Thymus (tissue), 11 donors: ENCODE measurements around the gene YPEL1. TPM values are rescaled to one million over a fixed set of nuclear protein-coding genes. Genes with fewer than 3 reads are reported as not detected.
"Not testable (repeated sequence)": the region's sequence is repeated elsewhere in the genome, so short reads cannot be mapped to it uniquely, and the experiment has no call there.

ENCODE experiments used
- DNase-seq, 9 donors: peaks; one replicate each; pipeline ENCODE4 v3.0.0-alpha.2; 2013; ENCODE audit warnings: low spot score in 9 of 9, low read depth in 6 of 9, missing footprints in 1 of 9
- H3K27ac ChIP-seq, 2 donors: one replicate each; pipeline ENCODE4 v1.5.1; 2013; ENCODE audit warnings: control low read depth in 1 of 2, low read depth in 1 of 2, low read length in 1 of 2, mild to moderate bottlenecking in 1 of 2, moderate library complexity in 1 of 2
- H3K27me3 ChIP-seq, 2 donors: one replicate each; pipeline ENCODE4 v1.5.1; 2013; ENCODE audit warnings: low read length in 1 of 2; ENCODE audit not compliant: control insufficient read depth in 2 of 2, insufficient read depth in 1 of 2
- H3K36me3 ChIP-seq, 2 donors: one replicate each; pipeline ENCODE4 v1.5.1; 2013; ENCODE audit warnings: low read length in 1 of 2, mild to moderate bottlenecking in 1 of 2, moderate library complexity in 1 of 2; ENCODE audit not compliant: control insufficient read depth in 2 of 2, insufficient read depth in 2 of 2
- H3K4me1 ChIP-seq, 2 donors: one replicate each; pipeline ENCODE4 v1.5.1; 2013; ENCODE audit warnings: low read length in 2 of 2; ENCODE audit not compliant: control insufficient read depth in 2 of 2, insufficient read depth in 2 of 2
- H3K4me3 ChIP-seq, 2 donors: one replicate each; pipeline ENCODE4 v1.5.1; 2013; ENCODE audit warnings: low read length in 2 of 2, control low read depth in 1 of 2, mild to moderate bottlenecking in 1 of 2
- H3K9me3 ChIP-seq, 2 donors: one replicate each; pipeline ENCODE4 v1.5.1; 2013; ENCODE audit warnings: low read length in 1 of 2, mild to moderate bottlenecking in 1 of 2; ENCODE audit not compliant: control insufficient read depth in 2 of 2, insufficient read depth in 1 of 2
- WGBS: extraction: QIAGEN DNeasy Blood & Tissue Kit; methylation state at CpG from one replicate; pipeline ENCODE4 v1.1.7; 2013; 5-methylcytosine and 5-hydroxymethylcytosine counted together
- polyA plus RNA-seq: library from polyadenylated mRNA; stranded (reverse); fragments of 200-250 nt; gene quantifications from one replicate; pipeline ENCODE4 v1.2.3, GENCODE V29; 2013
- total RNA-seq: library from RNA; stranded (reverse); fragments of 120-200 nt; gene quantifications from one replicate; pipeline ENCODE4 v1.2.4, GENCODE V29; 2013
- donor health status: healthy.

Gene YPEL1
- total and polyA plus RNA-seq, 2 donors = 9.1 to 14.2 TPM

- Histone ChIP-seq H3K27me3 (no peaks in the 10 kb centered on the region), H3K9me3 (no peaks in the 10 kb centered on the region), H3K36me3 (peaks cover 6 to 9% of the 10 kb centered on the region in 2 donors), H3K27ac (no peak overlapping the region), H3K4me3 (no peak overlapping the region), H3K4me1 (peaks cover 0 to 8% of the 10 kb centered on the region in 2 donors)
- WGBS = 96% methylated on average over 4 of the region's 4 CpGs
- no peak for DNase-seq
These were observed 17.1 kb downstream of the YPEL1 start for GRCh38 chr22:21718499-21718898.

GRCh38 chr22:21716395-21717122 lies 19.0 kb downstream of the YPEL1 start:
- H3K27ac ChIP-seq, H3K4me3 ChIP-seq, H3K4me1 ChIP-seq, DNase-seq, H3K27me3 ChIP-seq, H3K9me3 ChIP-seq: not testable (repeated sequence)
- WGBS = 97% methylated on average over 14 of the region's 15 CpGs
- peaks cover 6 to 13% of the 10 kb centered on the region in 2 donors for H3K36me3 ChIP-seq

- no peak overlapping the region for H3K27ac ChIP-seq
- H3K4me1 ChIP-seq = peaks cover 0 to 4% of the 10 kb centered on the region in 2 donors
- DNase-seq = no peak
- 91% methylated on average over 3 of the region's 3 CpGs for WGBS
- no peak overlapping the region for H3K4me3 ChIP-seq
- no peaks in the 10 kb centered on the region for H3K9me3 ChIP-seq
- H3K36me3 ChIP-seq = peaks cover 17 to 25% of the 10 kb centered on the region in 2 donors
- no peaks in the 10 kb centered on the region for H3K27me3 ChIP-seq
These were observed 20.8 kb downstream of the YPEL1 start for GRCh38 chr22:21714786-21715185.

- DNase-seq = no peak
- no peak overlapping the region for H3K27ac ChIP-seq
- H3K36me3 ChIP-seq = peaks cover 19 to 28% of the 10 kb centered on the region in 2 donors
- no peaks in the 10 kb centered on the region for H3K9me3 ChIP-seq
- no peak overlapping the region for H3K4me3 ChIP-seq
- H3K4me1 ChIP-seq = peaks cover 0 to 4% of the 10 kb centered on the region in 2 donors
- WGBS = 97% methylated on average over 32 of the region's 32 CpGs
- H3K27me3 ChIP-seq = no peaks in the 10 kb centered on the region
These were observed 21.4 kb downstream of the YPEL1 start for GRCh38 chr22:21714059-21714770.

- Histone ChIP-seq H3K9me3 (no peaks in the 10 kb centered on the region), H3K4me3 (no peak overlapping the region), H3K27ac (no peak overlapping the region), H3K27me3 (no peaks in the 10 kb centered on the region), H3K4me1 (peaks cover 0 to 4% of the 10 kb centered on the region in 2 donors), H3K36me3 (peaks cover 24 to 28% of the 10 kb centered on the region in 2 donors)
- WGBS = 85% methylated on average over 9 of the region's 9 CpGs
- DNase-seq = no peak
These were observed 22.1 kb downstream of the YPEL1 start for GRCh38 chr22:21713428-21714058.

GRCh38 chr22:21712751-21713427 lies 22.7 kb downstream of the YPEL1 start:
- Histone ChIP-seq H3K36me3 (peaks cover 27 to 31% of the 10 kb centered on the region in 2 donors), H3K4me3 (no peak overlapping the region), H3K9me3 (no peaks in the 10 kb centered on the region), H3K27me3 (no peaks in the 10 kb centered on the region), H3K27ac (no peak overlapping the region), H3K4me1 (peaks cover 0 to 4% of the 10 kb centered on the region in 2 donors)
- WGBS = 55% methylated on average over 14 of the region's 14 CpGs
- DNase-seq = peak in 5 of 9 donors; percentile 24 to 75 (median 46)

- H3K4me1 ChIP-seq = peaks cover 0 to 4% of the 10 kb centered on the region in 2 donors
- peaks cover 31 to 34% of the 10 kb centered on the region in 2 donors for H3K36me3 ChIP-seq
- WGBS = 94% methylated on average over 4 of the region's 4 CpGs
- no peak for DNase-seq
- H3K27ac ChIP-seq = no peak overlapping the region
- no peak overlapping the region for H3K4me3 ChIP-seq
- no peaks in the 10 kb centered on the region for H3K27me3 ChIP-seq
- no peaks in the 10 kb centered on the region for H3K9me3 ChIP-seq
These were observed 23.7 kb downstream of the YPEL1 start for GRCh38 chr22:21711851-21712250.

GRCh38 chr22:21710156-21710555 lies 25.4 kb downstream of the YPEL1 start:
- Histone ChIP-seq H3K4me1 (peaks cover 0 to 4% of the 10 kb centered on the region in 2 donors), H3K27ac (no peak overlapping the region), H3K9me3 (no peaks in the 10 kb centered on the region), H3K36me3 (peaks cover 38 to 41% of the 10 kb centered on the region in 2 donors), H3K4me3 (no peak overlapping the region), H3K27me3 (no peaks in the 10 kb centered on the region)
- DNase-seq = no peak
- WGBS = 96% methylated on average over 7 of the region's 7 CpGs
